ENCODE measurements around the gene RXRA.

The RXRA gene

DNA sequence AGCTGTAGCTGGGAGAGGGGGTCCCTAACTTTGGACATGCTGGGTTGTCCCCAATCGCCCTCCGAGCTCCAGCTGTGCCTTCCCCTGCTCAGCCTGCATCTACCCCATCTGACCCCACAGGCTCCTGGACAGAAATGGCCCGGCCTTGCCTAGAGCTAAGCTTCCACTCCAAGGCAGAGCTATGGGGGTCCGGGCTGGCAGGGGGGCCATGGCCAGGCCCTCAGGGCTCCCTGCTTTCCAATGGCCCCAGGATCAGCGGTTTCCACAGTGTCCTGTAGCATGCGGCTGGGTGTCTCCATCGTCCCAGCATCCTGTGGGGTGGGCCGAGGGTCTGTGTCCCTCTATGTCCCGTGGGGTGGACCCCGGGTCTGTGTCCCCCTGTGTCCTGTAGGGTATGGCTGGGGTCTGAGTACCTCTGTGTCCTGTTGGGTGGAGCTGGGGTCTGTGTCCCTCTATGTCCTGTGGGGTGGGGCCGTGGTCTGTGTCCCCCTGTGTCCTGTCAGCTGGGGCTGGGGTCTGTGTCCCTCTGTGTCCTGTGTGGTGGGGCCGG lies 130.6 kb downstream of the RXRA start:
- no peak for DNase-seq

DNA sequence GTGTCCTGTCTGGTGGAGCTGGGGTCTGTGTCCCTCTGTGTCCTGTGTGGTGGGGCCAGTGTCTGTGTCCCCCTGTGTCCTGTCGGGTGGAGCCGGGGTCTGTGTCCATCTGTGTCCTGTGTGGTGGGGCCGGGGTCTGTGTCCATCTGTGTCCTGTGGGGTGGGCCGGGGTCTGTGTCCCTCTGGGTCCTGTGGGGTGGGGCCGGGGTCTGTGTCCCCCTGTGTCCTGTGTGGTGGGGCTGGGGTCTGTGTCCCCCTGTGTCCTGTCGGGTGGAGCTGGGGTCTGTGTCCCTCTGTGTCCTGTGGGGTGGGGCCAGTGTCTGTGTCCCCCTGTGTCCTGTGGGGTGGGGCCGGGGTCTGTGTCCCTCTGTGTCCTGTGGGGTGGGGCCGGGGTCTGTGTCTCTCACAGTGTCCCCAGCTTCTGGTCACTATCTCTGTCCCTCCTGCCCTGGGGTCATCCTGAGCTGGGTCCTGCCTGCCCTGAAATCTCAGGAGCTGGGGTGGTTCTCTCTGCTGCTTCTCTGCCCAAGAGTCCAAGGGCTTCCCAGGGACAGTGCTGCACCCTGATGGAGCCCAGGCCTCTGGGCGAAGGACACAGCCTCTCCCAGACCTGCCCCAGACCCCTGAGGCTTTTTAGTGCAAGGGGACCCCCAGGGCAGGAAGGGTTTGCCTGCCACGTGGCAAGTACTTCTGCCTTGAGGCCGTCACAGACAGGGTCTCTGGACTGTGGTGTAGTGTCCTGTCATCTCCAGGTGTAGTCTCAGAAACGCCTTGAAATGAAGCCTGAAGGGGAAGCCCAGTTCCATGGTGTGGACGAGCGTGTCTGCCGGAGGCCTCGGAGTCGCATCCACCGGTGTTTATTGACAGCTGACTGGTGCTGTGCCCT lies 131.3 kb downstream of the RXRA start:
- DNase-seq: no peak

DNA sequence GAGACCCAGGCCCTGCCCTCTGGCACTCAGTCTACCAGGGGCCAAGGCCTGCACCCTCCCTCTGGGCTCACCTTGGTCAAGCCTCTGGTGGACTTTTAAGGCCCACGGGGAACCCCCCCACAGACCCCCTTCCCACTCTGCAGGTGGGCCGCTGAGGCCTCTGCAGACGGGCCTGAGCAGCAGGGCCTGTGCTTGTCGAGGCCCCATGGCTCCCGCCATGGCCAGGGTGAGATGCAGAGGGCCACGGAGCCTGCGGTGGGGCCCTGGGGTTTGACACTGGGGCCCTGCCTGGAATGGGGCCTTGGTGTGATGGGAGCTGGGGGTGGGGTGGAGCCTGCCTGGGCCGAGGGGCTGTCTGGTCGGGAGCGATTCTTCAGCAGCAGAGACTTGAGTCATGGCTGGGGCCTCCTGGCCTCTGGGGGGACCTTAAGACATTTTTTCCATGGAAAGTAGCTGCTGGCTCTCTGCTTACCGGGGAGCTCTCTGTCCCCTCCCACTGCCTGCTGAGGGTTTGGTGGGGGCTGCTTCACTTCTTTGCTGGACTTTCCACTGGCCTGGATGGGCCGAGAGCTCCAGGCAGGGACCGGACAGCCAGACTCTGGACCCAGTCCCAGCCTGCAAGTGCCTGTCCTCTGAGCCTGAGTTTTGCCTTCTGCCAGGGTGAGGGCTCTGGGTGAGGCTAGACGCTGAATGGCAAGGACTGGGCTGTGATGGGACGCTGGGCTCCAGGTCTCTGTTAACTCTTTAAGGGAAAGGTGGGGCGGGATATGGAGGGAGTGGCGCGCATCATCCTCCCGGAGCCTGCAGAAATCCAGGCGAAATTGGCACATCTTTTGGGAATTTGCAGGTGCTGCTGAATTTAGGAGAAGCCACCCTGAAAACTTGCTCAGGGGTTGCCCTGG lies 132.2 kb downstream of the RXRA start:
- DNase-seq: no peak

DNA sequence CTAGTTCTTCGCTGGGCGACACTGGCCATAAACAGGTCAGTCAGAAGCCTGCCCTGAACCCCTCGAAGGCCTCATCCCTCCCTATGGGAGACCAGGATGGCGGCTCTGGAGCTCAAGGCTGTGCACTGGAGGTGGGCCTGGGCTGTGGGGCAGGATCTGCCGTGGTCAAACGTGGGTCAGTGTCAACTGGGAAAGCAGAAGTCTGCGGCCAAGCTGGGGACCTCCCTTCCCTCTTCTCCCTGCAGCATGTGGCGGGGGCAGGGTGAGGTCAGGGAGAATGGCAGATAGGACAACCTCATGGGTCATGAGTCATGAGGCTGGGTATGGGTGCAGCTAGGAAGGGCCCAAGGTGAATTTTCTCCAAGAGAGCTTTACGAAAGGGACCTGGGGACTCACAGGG lies 132.9 kb downstream of the RXRA start:
- no peak for DNase-seq

DNA sequence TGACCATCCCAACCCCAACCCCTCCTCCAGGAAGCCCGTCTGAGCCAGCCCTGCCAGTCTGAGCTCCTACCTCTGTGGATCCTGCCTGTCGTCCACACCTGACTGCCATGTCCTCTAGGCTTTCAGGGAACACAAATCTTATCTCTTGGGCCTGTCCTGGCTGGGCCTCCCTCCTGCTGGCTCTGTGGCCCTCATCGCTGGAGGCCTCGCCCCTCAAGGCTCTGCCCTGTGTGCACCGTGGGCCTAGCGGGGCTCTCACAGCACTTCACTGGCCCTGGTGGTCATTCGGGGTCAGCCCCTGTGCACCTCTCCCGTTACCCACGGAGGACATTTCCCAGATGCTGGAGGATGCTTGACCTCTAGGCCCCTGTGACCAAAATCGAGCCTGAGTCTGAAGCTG lies 133.3 kb downstream of the RXRA start:
- no peak for DNase-seq

DNA sequence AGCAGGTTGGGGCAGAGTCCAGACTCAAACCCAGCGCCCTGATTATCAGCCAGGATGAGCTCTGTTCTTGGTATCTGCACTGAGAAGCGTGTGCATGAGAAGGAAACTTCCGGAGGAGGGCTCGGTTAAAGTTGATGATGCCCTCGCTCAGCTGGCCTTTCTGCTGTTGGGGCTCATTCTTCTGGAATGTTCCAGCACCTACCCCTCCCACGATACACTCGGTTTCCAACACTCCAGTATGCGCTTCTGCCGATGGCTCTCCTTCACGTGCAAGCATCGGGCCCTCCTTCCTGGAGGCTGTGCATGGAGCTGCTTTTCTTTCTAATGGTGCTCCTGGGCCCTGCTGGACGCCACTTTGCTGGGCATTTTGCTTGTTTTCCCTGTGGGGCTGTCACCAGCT lies 134.0 kb downstream of the RXRA start:
- DNase-seq: no peak

DNA sequence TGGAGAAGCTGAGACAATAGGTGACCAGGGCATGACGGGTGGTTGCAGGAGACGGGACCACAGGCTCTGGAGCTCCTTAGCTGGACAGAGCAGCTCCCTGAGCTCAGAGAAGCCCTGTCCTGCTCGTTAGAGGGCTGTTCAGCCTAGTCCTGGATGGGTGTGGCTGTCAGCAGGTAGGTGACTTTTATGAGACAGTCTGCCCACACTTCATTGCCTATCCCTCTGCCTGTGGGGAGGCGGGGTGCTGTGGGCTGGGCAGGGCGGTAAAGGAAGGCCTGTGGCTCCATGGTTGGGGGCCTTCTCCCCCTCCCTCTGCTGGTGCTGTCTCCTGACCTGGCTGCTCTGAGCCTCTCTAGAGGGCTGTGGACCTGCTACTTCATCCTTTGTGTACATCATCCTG lies 134.6 kb downstream of the RXRA start:
- no peak for DNase-seq

DNA sequence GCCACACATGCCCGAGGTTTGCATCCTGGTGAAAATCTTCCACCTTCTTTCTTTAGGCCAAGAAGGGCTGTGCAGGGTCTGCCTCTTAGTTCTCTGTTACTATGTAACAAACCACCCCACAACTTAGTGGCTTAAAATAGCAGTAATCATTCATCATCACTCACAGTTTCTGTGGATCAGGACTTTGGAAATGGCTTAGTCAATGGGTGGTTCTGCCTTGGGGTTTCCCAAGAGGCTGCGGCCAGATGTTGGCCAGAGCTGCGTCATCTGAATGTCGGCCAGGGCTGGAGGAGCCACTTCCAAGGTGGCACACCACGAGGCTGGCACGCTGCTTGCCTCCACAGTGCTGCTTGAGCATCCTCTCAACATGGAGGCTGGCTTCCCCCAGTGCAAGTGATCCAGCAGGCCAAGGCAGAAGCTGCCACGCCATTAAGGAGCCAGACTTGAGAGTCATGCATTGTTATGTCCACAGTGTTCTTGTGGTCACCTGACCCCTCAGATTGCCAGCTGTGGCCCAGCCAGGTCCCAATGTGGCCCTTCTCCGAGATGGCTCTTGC lies 135.2 kb downstream of the RXRA start:
- no peak for DNase-seq

DNA sequence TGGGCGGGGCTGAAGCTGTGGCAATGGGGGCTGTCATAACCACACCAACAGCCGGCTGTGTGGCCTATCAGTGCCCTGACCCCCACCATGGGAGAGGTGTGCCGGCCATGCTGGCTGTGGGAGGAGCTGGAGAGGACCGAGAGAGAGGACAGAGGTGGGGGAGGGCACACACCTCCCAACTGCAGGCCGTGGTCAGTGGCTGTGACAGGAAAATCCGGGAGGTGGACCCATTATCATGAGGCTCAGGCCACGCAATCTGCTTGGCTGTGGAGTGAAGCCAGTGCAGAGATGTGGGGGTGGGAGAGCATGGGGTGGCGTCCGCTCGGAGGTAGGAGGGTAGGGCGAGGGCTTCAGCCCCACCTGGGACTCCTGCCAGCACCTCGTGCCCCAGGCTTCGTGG lies 136.1 kb downstream of the RXRA start:
- DNase-seq: no peak

DNA sequence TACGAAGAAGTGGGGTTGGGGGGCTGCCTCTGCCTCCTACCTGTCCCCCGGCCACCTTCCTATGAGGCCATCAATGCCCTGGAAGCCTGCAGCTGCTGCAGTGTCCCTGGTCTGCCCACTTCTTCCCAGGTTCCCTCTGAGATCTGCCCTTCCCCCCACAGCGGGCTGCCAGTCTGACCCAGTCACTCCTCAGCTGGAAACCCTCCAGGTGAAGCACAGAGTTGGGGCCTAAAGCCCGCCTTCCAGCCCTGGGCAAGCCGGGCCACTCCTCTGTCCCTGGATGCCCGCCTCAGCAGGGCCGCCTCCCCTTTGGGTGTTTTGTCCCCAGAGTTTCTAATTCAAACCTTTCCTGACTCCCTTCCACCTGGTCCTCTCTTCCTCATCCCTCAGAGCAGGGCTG lies 137.0 kb downstream of the RXRA start:
- no peak for DNase-seq

DNA sequence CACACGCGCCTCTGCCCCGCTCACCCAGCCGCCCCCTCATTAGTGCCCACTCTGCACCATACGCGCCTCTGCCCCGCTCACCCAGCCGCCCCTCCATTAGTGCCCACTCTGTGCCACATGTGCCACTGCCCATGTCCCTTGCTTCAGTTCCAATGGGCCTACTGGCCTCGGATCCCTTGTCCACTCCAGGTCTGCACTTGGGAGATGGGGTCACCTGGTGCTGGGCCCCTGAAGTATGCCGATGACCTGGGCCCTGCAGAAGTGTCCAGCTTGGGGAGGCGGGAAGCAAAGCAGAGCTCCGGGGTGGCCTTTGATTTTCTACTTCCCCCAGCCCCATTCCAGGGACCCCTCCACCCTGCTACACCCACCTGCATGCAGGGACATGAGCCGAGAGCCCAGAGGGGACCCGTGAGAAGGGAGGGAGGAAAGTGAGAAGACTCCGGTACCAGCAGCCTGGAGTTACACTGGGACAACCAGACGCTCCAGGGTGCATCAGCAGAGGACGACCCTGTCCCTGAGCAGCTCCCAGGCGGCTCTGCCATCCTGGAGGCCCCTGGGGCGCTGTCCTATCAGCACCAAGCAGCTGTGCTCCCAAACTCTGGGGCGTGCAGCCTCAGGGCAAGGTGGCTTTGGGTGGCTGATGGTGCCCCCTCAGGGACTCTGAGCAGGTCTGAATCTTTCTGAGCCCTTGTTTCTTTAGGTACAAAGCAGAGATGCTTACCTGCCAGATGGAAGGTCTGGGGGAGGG lies 140.8 kb downstream of the RXRA start:
- no peak for DNase-seq

DNA sequence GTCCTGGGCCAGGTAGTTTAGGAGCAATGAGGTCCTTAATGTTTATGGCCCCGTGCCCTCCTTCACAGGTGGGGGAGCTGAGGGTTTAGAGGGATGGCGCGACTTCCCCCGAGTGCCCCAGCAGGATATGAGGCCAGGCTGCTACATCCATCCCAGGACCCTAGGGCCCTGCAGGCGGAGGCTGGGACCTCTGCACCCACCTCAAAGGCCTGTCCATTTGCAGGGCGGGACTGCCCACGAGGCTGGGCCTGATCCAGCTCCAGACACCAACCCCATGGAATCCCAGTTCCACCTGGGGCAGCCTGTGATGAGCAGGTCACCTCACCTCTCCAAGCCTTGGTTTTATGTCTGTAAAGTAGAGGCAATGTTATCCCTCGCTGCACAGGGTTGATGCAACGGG lies 142.1 kb downstream of the RXRA start:
- DNase-seq: no peak

DNA sequence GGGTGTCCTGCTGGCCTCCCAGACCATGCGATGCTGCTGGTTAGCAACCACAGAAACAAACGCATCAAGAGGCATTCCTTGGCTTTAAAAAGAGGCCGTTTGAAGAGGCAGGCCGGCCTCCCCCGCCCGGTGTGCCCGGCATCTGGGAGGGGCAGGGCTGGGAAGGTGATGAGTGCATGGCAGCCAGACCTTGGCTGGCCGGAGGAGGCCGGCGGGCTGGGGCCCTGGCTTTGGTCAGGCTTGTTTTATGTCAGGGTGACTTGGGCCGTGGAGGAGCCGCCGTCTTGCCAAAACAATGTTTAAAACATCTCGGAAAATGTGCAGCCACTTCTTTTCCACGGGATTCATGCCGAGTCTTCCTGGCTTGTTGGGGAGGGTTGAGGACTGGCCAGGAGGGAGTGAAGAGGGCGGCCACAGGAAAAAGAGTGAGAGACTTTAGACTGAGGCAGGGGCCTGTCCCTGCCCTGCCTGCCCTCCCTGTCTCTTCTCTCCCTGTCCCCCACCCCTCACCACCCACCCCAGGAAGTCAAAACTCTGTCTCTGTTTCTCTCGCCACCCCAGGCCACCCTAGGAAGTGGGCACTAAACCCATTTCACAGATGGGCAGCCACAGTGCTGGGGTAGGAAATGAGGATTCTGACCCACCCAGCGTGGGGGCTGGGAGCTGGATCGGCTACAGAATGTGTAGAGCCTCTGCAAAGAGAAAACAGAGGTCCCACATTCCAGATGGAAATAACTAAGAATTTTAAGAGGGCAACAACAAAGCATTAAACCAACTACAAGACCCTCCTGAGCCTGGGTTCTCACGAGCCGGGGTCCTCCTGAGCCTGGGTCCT lies 143.0 kb downstream of the RXRA start:
- no peak for DNase-seq

DNA sequence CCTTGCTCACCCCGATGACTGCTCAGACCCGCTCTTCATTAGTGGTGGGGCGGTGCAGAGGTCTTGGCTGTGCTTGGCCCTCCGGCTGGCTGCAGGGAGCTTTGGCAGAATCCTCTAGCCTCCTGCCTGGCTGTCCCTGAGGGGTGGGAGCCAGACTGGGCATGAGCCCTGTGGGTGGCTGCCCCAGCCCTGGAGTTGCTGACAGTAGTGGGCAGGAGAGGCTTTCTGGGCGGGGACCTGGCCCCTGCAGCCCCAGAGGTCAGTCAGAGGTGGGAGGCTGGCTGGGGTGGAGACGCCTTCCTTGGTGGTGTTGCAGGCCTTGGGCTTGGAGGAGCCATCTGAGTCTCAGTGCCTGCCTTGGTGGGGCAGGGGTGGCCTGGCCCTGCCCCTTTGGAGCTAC lies 146.0 kb downstream of the RXRA start:
- DNase-seq: no peak

DNA sequence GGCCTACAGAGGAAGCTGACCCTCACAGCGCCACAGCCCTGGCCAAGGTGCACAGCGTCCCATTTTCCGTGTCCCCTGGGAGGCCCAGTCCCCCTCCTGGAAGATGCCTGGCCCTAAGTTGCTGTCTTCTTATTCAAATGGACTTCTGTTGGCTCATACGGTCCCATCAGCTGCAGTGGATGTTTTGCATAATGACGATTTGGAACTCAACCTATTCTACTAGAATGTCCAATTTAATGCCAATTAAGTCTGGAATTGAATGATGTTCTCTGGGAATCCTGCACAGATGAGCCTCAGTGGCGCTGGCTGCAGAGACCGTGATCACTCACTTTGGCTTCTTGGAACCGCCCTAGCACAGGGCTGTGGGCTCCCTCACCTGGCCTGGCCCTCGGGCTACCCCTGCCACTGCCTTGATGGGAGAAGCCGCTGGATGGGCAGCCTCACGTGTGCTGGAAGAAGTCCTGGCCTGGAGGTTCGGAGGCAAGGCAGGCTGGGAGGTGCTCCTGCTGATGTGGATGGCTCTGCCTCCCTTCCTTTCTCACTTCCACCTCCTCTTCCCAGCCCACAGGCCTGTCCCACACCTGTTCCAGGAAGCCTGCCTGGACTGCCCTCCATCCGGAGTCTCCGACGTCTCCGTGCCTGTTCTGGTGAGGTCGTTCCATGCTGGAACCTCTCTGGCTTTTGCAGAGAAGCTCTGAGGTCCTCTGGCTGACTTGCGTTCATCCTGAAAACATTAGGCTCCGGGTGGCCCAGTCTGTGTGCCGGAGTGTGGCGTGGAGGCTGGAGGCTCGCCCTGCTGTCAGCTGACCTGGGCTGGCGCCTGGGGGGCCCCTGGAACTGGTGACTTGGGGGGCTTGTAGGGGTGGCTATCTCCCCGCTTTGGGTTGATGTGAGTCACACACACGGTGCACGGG lies 147.1 kb downstream of the RXRA start:
- DNase-seq: no peak

DNA sequence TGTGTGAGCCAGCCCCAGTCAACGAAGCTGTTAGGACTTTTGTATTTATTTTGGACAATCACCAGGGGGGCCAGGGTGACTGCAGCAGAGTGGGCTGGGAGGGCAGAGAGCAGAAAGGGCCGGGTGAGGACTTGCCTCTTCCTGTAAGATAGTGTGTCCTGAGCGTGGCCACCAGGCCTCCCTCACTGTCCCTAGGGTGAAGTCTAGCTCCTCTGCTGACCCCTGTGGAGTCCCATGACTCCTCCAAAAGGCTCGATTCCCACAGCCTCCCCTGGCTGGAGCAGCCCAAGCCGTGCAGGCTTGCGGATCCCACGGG lies 147.8 kb downstream of the RXRA start:
- DNase-seq: no peak

DNA sequence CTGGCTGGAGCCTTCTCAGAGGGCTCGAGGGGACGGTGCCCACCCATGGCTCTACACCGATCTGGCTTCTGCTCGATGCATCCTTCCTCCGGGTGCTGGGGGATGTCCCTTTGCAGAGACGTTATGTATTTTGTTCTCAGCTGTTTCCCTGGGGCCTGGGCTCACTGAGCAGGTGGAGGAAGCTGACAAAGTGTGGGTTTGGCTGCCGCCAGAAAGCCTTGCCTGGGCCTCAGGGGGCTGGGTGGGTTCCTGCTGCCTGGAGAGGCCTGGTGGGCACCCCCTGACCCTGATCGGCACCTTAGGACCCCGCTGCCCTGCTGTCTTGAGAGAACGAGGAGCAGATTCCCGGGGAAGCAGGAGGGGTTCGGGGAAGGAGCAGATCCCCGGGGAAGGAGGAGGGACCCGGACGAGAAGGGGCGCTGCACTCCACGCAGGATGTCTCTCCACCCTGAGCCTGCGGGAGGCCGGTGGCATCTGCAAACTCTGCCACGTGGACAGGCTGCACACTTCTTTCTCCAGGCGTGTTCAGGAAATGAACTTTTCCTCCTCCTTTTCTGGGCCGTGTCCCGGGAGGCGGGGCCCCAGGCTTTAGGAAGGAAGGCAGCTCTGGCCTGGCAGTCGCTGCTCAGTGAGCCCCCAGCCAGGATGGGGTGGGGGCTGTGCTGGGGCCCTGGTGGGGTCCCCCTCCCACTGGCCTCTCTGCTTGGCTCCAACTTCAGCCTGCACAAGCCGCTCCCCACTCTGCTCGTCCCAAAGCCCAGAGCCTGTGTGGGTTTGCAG lies 148.9 kb downstream of the RXRA start:
- no peak for DNase-seq

DNA sequence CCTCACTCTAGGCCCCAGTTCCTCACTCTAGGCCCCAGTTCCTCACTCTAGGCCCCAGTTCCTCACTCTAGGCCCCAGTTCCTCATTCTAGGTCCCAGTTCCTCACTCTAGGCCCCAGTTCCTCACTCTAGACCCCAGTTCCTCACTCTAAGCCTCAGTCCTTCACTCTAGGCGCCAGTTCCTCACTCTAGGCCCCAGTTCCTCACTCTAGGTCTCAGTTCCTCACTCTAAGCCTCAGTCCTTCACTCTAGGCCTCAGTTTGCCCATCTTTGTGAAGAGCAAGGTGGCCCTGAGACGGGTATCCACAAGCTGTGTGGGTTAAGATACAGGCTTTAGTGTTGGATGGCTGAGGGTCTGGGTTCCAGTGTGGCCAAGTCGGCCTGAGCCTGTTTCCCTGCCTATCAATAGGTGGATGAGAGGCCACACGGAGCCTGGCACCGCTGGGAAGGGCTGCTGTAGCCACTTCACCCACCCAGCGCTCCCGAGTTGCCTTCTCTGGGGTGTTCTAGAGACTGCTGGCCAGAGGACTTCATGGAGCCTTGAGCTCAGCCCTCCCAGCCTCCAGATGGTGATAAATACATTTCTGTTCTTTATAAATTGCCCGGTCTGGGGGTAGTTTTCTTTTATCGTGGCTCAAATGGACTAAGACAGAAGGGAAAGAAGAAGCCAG lies 150.2 kb downstream of the RXRA start:
- no peak for DNase-seq

DNA sequence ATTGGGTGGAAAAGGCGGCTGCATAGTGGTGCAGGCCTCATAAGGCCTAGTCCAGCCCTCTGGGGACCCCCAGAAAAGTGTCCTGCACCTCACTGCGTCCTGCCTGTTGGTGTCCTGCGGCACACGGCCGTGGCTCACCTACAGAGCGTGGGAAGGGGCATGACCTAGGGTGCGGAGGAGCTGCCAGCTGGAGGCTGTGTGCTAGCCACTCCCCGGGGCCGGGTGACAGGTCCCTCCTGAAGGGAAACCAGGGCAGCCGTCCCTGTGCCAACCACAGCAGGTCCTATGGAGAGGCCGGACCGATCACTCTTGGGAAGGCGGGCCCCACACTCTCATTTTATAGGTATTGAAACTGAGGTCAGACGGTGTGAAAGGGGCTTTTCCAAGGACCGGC lies 150.7 kb downstream of the RXRA start:
- no peak for DNase-seq

Measured in activated CD4-positive, alpha-beta T cell treated with anti-CD3 and anti-CD28 coated beads for 1 hour (primary cell).